Measurements from ENCODE around the gene ADCK1.

GRCh38 chr14:77903221-77903620, 103.3 kb downstream of the ADCK1 start:
- TF ChIP-seq CTCF (IDR thresholded peaks at IDR 0.05), result no peak
- TF ChIP-seq EZH2 (IDR thresholded peaks at IDR 0.05; ENCODE audit: borderline replicate concordance, insufficient read depth, low read depth, low read length, poor library complexity, severe bottlenecking), result no peak

All from B cell (primary cell).